ENCODE measurements around the gene SEMA3C. TPM values are rescaled to one million over a fixed set of nuclear protein-coding genes. Genes with fewer than 3 reads are reported as not detected.

The SEMA3C gene
- total RNA-seq, 4 donors from 2014 or later = 34.8 to 371 (median 116) TPM

DNA sequence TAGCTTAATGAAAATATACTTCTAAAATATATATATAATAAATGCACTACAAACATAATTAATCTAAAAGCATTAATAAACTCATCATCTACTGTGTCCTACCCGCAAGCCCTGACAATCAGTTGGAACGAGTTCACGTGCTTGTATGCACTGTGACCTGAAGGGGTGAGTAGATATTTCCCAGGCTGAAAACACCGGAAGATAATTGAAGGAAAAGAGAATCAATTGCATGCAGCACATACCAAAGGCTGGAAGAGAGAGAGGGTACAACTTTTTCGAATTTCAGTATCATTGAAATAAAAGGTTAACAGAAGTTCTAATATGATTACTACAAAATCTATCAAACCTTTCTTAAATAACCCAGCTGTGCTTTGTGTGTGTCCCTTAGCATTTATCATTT is 94.6 kb downstream of the SEMA3C start:
- intact Hi-C loops (cut with DNase I; ENCODE audit: low total_unique reads) = no loop called here
- H3K27me3 ChIP-seq = no peaks in the 10 kb centered on the region
- no peak overlapping the region for H3K4me3 ChIP-seq
- DNase-seq = no peak
- H3K27ac ChIP-seq = no peak overlapping the region
- no peaks in the 10 kb centered on the region for H3K36me3 ChIP-seq
- peaks cover 0 to 3% of the 10 kb centered on the region in 2 donors for H3K4me1 ChIP-seq
- no peaks in the 10 kb centered on the region for H3K9me3 ChIP-seq
- no peak for TF ChIP-seq POLR2A (IDR thresholded peaks at IDR 0.05)
- TF ChIP-seq, protein P1, sequence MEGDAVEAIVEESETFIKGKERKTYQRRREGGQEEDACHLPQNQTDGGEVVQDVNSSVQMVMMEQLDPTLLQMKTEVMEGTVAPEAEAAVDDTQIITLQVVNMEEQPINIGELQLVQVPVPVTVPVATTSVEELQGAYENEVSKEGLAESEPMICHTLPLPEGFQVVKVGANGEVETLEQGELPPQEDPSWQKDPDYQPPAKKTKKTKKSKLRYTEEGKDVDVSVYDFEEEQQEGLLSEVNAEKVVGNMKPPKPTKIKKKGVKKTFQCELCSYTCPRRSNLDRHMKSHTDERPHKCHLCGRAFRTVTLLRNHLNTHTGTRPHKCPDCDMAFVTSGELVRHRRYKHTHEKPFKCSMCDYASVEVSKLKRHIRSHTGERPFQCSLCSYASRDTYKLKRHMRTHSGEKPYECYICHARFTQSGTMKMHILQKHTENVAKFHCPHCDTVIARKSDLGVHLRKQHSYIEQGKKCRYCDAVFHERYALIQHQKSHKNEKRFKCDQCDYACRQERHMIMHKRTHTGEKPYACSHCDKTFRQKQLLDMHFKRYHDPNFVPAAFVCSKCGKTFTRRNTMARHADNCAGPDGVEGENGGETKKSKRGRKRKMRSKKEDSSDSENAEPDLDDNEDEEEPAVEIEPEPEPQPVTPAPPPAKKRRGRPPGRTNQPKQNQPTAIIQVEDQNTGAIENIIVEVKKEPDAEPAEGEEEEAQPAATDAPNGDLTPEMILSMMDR (IDR thresholded peaks at IDR 0.05) = no peak

DNA sequence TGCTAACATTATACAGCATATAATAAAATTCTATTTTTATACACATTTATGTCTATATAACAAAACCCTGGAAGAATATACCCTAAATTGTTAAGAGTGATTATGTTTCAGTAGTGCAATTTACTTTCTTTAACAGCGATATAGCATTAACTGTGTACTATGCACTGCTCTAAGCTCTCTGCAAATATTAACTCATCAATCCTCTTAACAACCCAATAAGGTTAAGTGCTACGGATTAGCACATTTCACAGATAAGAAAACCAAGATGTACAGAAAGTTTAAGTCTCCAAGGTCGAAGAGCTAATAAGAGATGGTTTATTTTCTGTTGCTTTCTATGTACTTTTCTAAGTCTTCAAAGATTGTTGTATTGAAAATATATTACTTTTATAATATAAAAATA is 95.8 kb downstream of the SEMA3C start:
- Histone ChIP-seq H3K27me3 (no peaks in the 10 kb centered on the region), H3K27ac (no peak overlapping the region), H3K36me3 (no peaks in the 10 kb centered on the region)

DNA sequence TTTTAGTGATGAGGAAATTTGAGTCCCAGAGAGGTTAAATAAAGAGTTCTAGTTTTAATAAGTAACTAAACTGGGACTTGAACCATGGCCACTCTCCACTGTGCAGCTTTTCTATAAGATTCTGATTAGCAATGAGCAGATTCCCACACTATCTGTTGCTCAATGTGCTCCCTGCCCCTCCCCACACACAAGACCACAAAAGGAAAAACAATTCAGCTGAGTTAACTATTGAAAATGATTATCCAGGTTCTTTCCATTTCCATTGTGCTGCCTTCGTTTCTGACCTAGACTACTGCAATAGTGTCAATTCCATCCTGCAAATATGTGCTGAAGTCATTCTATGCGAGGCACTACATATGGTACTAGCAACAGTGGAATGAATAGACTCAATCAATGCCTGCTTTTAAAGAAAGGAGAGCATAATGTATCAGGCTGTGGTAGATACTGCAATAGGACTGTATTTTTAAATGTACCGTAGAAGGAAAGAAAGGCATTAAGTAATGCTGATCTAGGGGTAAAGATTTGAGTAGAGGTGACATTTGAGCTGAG is 97.0 kb downstream of the SEMA3C start:
- Histone ChIP-seq H3K9me3 (no peaks in the 10 kb centered on the region), H3K27ac (no peak overlapping the region), H3K36me3 (no peaks in the 10 kb centered on the region), H3K27me3 (no peaks in the 10 kb centered on the region), H3K4me1 (peaks cover 0 to 2% of the 10 kb centered on the region in 2 donors), H3K4me3 (no peak overlapping the region)
- no peak for TF ChIP-seq POLR2A (IDR thresholded peaks at IDR 0.05)
- TF ChIP-seq, protein P1 (IDR thresholded peaks at IDR 0.05) = no peak
- DNase-seq = no peak
- intact Hi-C loops (cut with DNase I; ENCODE audit: low total_unique reads) = no loop called here

More for the DNA sequence above, 95.8 kb downstream of the SEMA3C start:
- intact Hi-C loops (cut with DNase I; ENCODE audit: low total_unique reads) = no loop called here
- H3K4me1 ChIP-seq = peaks cover 0 to 3% of the 10 kb centered on the region in 2 donors
- TF ChIP-seq, protein P1 (IDR thresholded peaks at IDR 0.05) = no peak
- no peak for TF ChIP-seq POLR2A (IDR thresholded peaks at IDR 0.05)
- H3K9me3 ChIP-seq = no peaks in the 10 kb centered on the region
- no peak overlapping the region for H3K4me3 ChIP-seq
- DNase-seq = no peak

DNA sequence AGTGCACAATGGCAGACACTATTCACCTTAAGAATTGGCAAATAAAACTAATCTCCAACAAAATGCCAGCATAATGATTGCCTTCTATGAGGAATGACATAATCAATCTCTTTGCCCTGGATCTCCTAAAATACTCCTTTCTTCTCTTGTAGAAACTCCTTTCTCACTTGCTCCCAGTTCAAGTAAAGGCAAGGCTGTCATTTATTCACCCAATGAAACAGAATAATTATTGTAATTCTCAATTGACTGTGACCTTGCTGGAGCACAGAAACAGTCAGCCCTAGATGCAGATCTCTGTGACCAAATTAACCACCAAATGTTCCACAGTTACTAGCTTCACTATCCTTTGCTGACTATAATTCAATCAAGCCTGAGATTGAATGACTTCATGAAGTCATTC is 99.3 kb downstream of the SEMA3C start:
- Histone ChIP-seq H3K27ac (no peak overlapping the region), H3K4me1 (no peaks in the 10 kb centered on the region), H3K9me3 (no peaks in the 10 kb centered on the region), H3K27me3 (no peaks in the 10 kb centered on the region), H3K36me3 (no peaks in the 10 kb centered on the region), H3K4me3 (no peak overlapping the region)
- intact Hi-C loops (cut with DNase I; ENCODE audit: low total_unique reads) = no loop called here
- no peak for TF ChIP-seq POLR2A (IDR thresholded peaks at IDR 0.05)
- TF ChIP-seq, protein P1 (IDR thresholded peaks at IDR 0.05) = no peak
- DNase-seq = no peak

DNA sequence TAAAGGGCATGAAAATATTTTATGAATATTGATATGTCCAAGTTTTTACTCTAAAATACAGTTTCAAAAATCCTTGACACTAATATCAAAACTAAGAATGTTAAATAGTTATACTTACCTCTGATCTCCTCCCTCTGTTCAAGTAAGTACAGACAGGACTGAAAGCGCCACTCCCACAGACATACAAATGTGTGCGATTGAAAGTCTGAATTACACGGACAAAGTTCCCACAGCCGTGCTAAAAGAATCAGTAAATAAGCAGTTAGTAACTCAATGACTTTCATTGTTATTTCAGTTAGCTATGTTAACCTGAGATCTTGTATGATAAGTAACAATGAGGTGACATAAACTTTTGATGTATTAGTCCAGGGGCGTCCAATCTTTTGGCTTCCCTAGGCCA is 100.7 kb downstream of the SEMA3C start:
- DNase-seq = no peak
- intact Hi-C loops (cut with DNase I; ENCODE audit: low total_unique reads) = no loop called here
- Histone ChIP-seq H3K4me3 (no peak overlapping the region), H3K27me3 (no peaks in the 10 kb centered on the region), H3K4me1 (no peaks in the 10 kb centered on the region), H3K27ac (no peak overlapping the region), H3K9me3 (no peaks in the 10 kb centered on the region), H3K36me3 (no peaks in the 10 kb centered on the region)
- TF ChIP-seq, protein P1 (IDR thresholded peaks at IDR 0.05) = no peak
- TF ChIP-seq POLR2A (IDR thresholded peaks at IDR 0.05) = no peak
